ENCODE measurements around the gene GLIS2.

GRCh38 chr16:4385789-4386450 lies 70.1 kb downstream of the GLIS2 start:
- TF ChIP-seq POLR2AphosphoS5 (IDR thresholded peaks at IDR 0.05; ENCODE audit: borderline replicate concordance, low read depth, low read length) (no peak; the same call in 1 of the 2 replicates), EZH2 (IDR thresholded peaks at IDR 0.05) (no peak), FOXP2 (optimal IDR thresholded peaks at IDR 0.05; ENCODE audit: control extremely low read depth, extremely low read length, insufficient read depth) (no peak)
